H1 (cell line): ENCODE results near the gene AUH. TPM values are rescaled to one million over a fixed set of nuclear protein-coding genes. Genes with fewer than 3 reads are reported as not detected.

Source experiments
- CTCF ChIA-PET: fragments of 300-600 bp; sonication (Branson Sonifier 250); formaldehyde crosslinking; loops from one replicate; lab custom pipeline; 2021; ENCODE audit not compliant: partially characterized antibody; lab: Charles Lee
- POLR2A ChIA-PET: fragments of 300-600 bp; sonication (Branson Sonifier 250); formaldehyde crosslinking; loops from one replicate; lab custom pipeline; 2021; ENCODE audit warnings: inconsistent platforms; ENCODE audit not compliant: partially characterized antibody; lab: Charles Lee
- DNase-seq, 2 experiments: peaks; one replicate each; pipeline versions ENCODE4 v3.0.0 to v3.0.0-alpha.2; 2010 to 2022; ENCODE audit warnings: low spot score in 2 of 2, low read depth in 1 of 2, mixed read lengths in 1 of 2
- FAIRE-seq: peaks from 2 replicates; lab custom pipeline; 2011; peaks lifted over from hg19 to GRCh38; lab: Jason Lieb, UNC
- H2AFZ ChIP-seq: 2 replicates; pipeline ENCODE4 v1.8.1; 2012; ENCODE audit warnings: low read length, inconsistent platforms
- H2AK5ac ChIP-seq: 2 replicates; pipeline ENCODE4 v1.6.1; 2013; ENCODE audit warnings: low read depth, low read length
- H2BK120ac ChIP-seq: replicated peaks from 2 replicates; pipeline ENCODE3; 2013; ENCODE audit warnings: low read depth, low read length, inconsistent platforms
- H2BK12ac ChIP-seq: 2 replicates; pipeline ENCODE4 v1.6.1; 2013; ENCODE audit warnings: low read depth, low read length
- H2BK15ac ChIP-seq: 2 replicates; pipeline ENCODE4 v1.6.1; 2013; ENCODE audit warnings: low read length
- H2BK20ac ChIP-seq: 2 replicates; pipeline ENCODE4 v1.6.1; 2013; ENCODE audit warnings: low read length
- H2BK5ac ChIP-seq: 2 replicates; pipeline ENCODE4 v1.6.1; 2013; ENCODE audit warnings: low read depth, low read length
- H3K14ac ChIP-seq: 2 replicates; pipeline ENCODE4 v1.6.1; 2013; ENCODE audit warnings: inconsistent platforms; ENCODE audit not compliant: insufficient read length
- H3K18ac ChIP-seq: 2 replicates; pipeline ENCODE4 v1.6.1; 2013; ENCODE audit warnings: low read length; ENCODE audit errors: extremely low read depth
- H3K23ac ChIP-seq: 2 replicates; pipeline ENCODE4 v1.6.1; 2013; ENCODE audit warnings: inconsistent platforms; ENCODE audit not compliant: insufficient read length
- H3K23me2 ChIP-seq: 2 replicates; pipeline ENCODE4 v1.6.1; 2013; ENCODE audit warnings: low read depth, low read length
- H3K27ac ChIP-seq: 2 replicates; pipeline ENCODE4 v1.6.1; 2011; ENCODE audit warnings: low read depth, low read length, inconsistent platforms
- H3K27me3 ChIP-seq, 4 experiments: replicated peaks in 1 of 4; 1 replicate in 1 of 4; 2 replicates in 3 of 4; pipeline versions ENCODE4 v1.6.1 to v1.8.1; 2011 to 2013; ENCODE audit warnings: low read length in 3 of 4, mild to moderate bottlenecking in 3 of 4, inconsistent platforms in 2 of 4, mixed read lengths in 2 of 4, moderate library complexity in 1 of 4; ENCODE audit not compliant: control insufficient read depth in 3 of 4, insufficient read depth in 3 of 4; ENCODE audit errors: extremely low read depth in 1 of 4
- H3K36me3 ChIP-seq, 4 experiments: 2 replicates each; pipeline versions ENCODE4 v1.6.1 to v1.8.1; 2011 to 2013; ENCODE audit warnings: mild to moderate bottlenecking in 4 of 4, low read length in 3 of 4, moderate library complexity in 2 of 4, control low read depth in 1 of 4, inconsistent platforms in 1 of 4; ENCODE audit not compliant: insufficient read depth in 4 of 4, control insufficient read depth in 2 of 4
- H3K4ac ChIP-seq: replicated peaks from 2 replicates; pipeline ENCODE3; 2013; ENCODE audit warnings: low read length, low read depth, mixed read lengths, inconsistent platforms; ENCODE audit not compliant: insufficient read length
- H3K4me1 ChIP-seq, 4 experiments: replicated peaks in 1 of 4; 1 replicate in 1 of 4; 2 replicates in 3 of 4; pipeline versions ENCODE4 v1.6.1 to v1.8.1; 2011 to 2013; ENCODE audit warnings: low read length in 3 of 4, inconsistent platforms in 2 of 4, mixed read lengths in 1 of 4; ENCODE audit not compliant: insufficient read depth in 4 of 4, control insufficient read depth in 3 of 4
- H3K4me2 ChIP-seq, 2 experiments: 2 replicates each; pipeline versions ENCODE4 v1.6.1 to v1.8.1; 2011 to 2013; ENCODE audit warnings: low read depth in 2 of 2, low read length in 2 of 2, control low read depth in 1 of 2, inconsistent platforms in 1 of 2, mild to moderate bottlenecking in 1 of 2; ENCODE audit not compliant: insufficient read depth in 1 of 2
- H3K4me3 ChIP-seq, 4 experiments: fragments of 200-600, 300-600 bp in 1 of 4; sonication (generic), shearing (Covaris generic), sonication (Bioruptor Twin) in 1 of 4; 2 replicates each; pipeline versions ENCODE4 v1.5.1 to v1.8.1; 2011 to 2016; ENCODE audit warnings: low read length in 4 of 4, low read depth in 3 of 4, control low read depth in 2 of 4, inconsistent platforms in 2 of 4, mild to moderate bottlenecking in 2 of 4, mixed read lengths in 1 of 4, moderate library complexity in 1 of 4; ENCODE audit not compliant: insufficient read depth in 2 of 4; ENCODE audit errors: extremely low read depth in 1 of 4
- H3K56ac ChIP-seq: replicated peaks from 2 replicates; pipeline ENCODE3; 2013; ENCODE audit warnings: low read depth, mild to moderate bottlenecking, mixed read lengths, low read length, inconsistent platforms; ENCODE audit not compliant: insufficient read length
- H3K79me1 ChIP-seq: 2 replicates; pipeline ENCODE4 v1.6.1; 2013; ENCODE audit warnings: low read depth, low read length, control low read depth
- H3K79me2 ChIP-seq, 2 experiments: 2 replicates each; pipeline versions ENCODE4 v1.6.1 to v1.8.1; 2012 to 2013; ENCODE audit warnings: low read length in 2 of 2, mild to moderate bottlenecking in 2 of 2, inconsistent platforms in 1 of 2; ENCODE audit not compliant: insufficient read depth in 2 of 2, control insufficient read depth in 1 of 2
- H3K9ac ChIP-seq, 4 experiments: replicated peaks in 1 of 4; 1 replicate in 1 of 4; 2 replicates in 3 of 4; pipeline versions ENCODE4 v1.6.1 to v1.8.1; 2011 to 2013; ENCODE audit warnings: low read depth in 3 of 4, low read length in 3 of 4, control low read depth in 2 of 4, mild to moderate bottlenecking in 2 of 4, moderate library complexity in 2 of 4, inconsistent platforms in 1 of 4; ENCODE audit errors: extremely low read depth in 1 of 4
- H3K9me3 ChIP-seq, 2 experiments: 2 replicates each; pipeline versions ENCODE4 v1.6.1 to v1.8.1; 2012 to 2013; ENCODE audit warnings: mild to moderate bottlenecking in 2 of 2, moderate library complexity in 2 of 2, control low read depth in 1 of 2, inconsistent platforms in 1 of 2, low read depth in 1 of 2, low read length in 1 of 2, mixed read lengths in 1 of 2; ENCODE audit not compliant: insufficient read depth in 2 of 2
- H4K20me1 ChIP-seq, 2 experiments: replicated peaks in 1 of 2; 2 replicates each; pipeline versions ENCODE3 to v1.8.1; 2011 to 2013; ENCODE audit warnings: inconsistent platforms in 2 of 2, low read length in 2 of 2, mild to moderate bottlenecking in 1 of 2; ENCODE audit not compliant: insufficient read depth in 2 of 2, control insufficient read depth in 1 of 2
- H4K5ac ChIP-seq: 2 replicates; pipeline ENCODE4 v1.6.1; 2013; ENCODE audit warnings: low read length, low read depth, mixed read lengths, inconsistent platforms; ENCODE audit not compliant: insufficient read length
- H4K8ac ChIP-seq: 2 replicates; pipeline ENCODE4 v1.8.0; 2013; ENCODE audit warnings: mild to moderate bottlenecking, moderate library complexity, low read length, inconsistent platforms; ENCODE audit not compliant: insufficient read depth; ENCODE audit errors: extremely low read depth
- H4K91ac ChIP-seq: replicated peaks from 2 replicates; pipeline ENCODE3; 2013; ENCODE audit warnings: low read length, mixed read lengths, inconsistent platforms; ENCODE audit not compliant: insufficient read length
- EGR1 ChIP-seq: IDR thresholded peaks from 2 replicates; pipeline ENCODE4 v1.6.1; 2011; ENCODE audit warnings: low read depth, low read length, borderline replicate concordance
- GTF2F1 ChIP-seq: IDR thresholded peaks from 2 replicates; pipeline ENCODE4 v1.6.1; 2012; ENCODE audit warnings: low read depth, low read length, improper control_type of control experiment, borderline replicate concordance
- KDM1A ChIP-seq: fragments of 200-600, 300-600 bp; sonication (generic); IDR thresholded peaks from 2 replicates; pipeline ENCODE4 v1.7.1; 2016; ENCODE audit warnings: mild to moderate bottlenecking, low read length, borderline replicate concordance
- WGBS, 2 experiments: shearing (Covaris generic) in 1 of 2; methylation state at CpG; one replicate each; pipeline versions ENCODE4 v1.1.6 to v1.1.7; 2013 to 2015; ENCODE audit warnings: low lambda C conversion rate in 2 of 2, mixed read lengths in 2 of 2, inconsistent platforms in 1 of 2, low coverage in 1 of 2, missing lambda C conversion rate in 1 of 2; ENCODE audit not compliant: insufficient replicate concordance in 2 of 2, insufficient coverage in 1 of 2, insufficient read length in 1 of 2; ENCODE audit errors: extremely low coverage in 1 of 2, missing lambda C conversion rate in 1 of 2; 5-methylcytosine and 5-hydroxymethylcytosine counted together
- polyA plus RNA-seq, 7 experiments: library from polyadenylated mRNA; depleted of rRNA in 3 of 7; stranded (reverse) in 5 of 7; unstranded in 2 of 7; fragments of >200 nt in 5 of 7; fragments of 200-250 nt in 2 of 7; gene quantifications; 1 replicate in 5 of 7; 2 replicates in 1 of 7; 4 replicates in 1 of 7; pipeline versions ENCODE4 v1.2.1 to v1.2.3, GENCODE V29; 2011 to 2013; ENCODE audit warnings: missing spikeins in 2 of 7, mixed read lengths in 2 of 7
- total RNA-seq: library from RNA; stranded (reverse); fragmentation: NEBNext Ultra II Directional; extraction: Animal tissue kit (Norgen Biotek cat#: 25700); gene quantifications from 2 replicates; pipeline ENCODE4 v1.2.1, GENCODE V29; 2021

Gene AUH
- total and polyA plus RNA-seq, 2 of the 8 experiments (the other 6 are each of a cell fraction or from before 2014, with no cell fraction given) = 5.8 to 21.9 TPM

DNA sequence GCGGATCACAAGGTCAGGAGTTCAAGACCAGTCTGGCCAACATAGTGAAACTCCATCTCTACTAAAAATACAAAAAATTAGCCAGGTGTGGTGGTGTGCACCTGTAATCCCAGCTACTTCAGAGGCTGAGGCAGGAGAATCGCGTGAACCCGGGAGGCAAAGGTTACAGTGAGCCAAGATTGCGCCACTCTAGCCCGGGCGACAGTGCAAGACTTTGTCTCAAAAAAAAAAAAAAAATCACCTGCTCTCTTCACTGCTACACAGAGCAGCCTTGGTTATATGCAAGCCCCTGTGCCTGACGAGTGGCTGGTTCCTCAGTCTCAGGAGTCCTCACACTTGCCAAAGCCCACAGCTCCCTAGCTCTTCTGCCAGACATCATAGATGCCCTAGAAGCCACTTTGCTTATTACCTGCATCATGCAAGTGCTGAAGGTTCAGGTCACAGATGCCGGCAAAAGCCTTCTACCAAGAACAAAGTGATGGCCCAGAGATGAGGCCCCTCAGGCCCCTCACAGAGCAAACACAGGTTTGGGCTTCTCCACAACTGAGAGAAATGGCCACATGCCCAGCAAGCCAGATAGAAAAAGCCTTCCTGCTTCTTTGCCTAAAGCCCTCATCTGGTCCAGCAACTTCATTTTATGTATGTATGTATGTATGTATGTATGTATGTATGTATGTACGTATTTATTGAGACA is 176.4 kb downstream of the AUH start:
- H3K4me1 ChIP-seq = no peaks in the 10 kb centered on the region
- no peaks in the 10 kb centered on the region for H4K20me1 ChIP-seq
- no peak overlapping the region for H3K14ac ChIP-seq
- ChIA-PET POLR2A (no interaction called here), CTCF (interaction anchor here (1.0 to 1.1 kb wide), 2 partner anchors 150 to 270 kb away, joined by 3 read pairs; no protein-coding TSS in a partner anchor)
- H3K79me1 ChIP-seq = no peaks in the 10 kb centered on the region; the same call in 1 of the 2 replicates
- no peak overlapping the region for H2BK12ac ChIP-seq
- H4K8ac ChIP-seq = no peak overlapping the region
- H3K9me3 ChIP-seq = 0 out of 4 replicates have a peak, but pooled peaks cover 0 to 2% of the 10 kb centered on the region in 2 experiments
- no peak overlapping the region for H3K4ac ChIP-seq
- H4K91ac ChIP-seq = no peak overlapping the region
- H2BK20ac ChIP-seq = no peak overlapping the region
- no peak overlapping the region for H3K18ac ChIP-seq
- no peaks in the 10 kb centered on the region for H3K36me3 ChIP-seq
- FAIRE-seq (no peak), DNase-seq (peak in 1 of 2 experiments; percentile 16)
- no peak overlapping the region for H2BK120ac ChIP-seq
- H3K79me2 ChIP-seq = no peaks in the 10 kb centered on the region
- no peak overlapping the region for H2BK15ac ChIP-seq
- WGBS, 2 experiments = 88% methylated on average over 10 of the region's 10 CpGs; no CpG with 5 or more reads in 1 of the 2 experiments
- no peak overlapping the region for H3K56ac ChIP-seq
- H2AK5ac ChIP-seq = no peak overlapping the region
- H3K9ac ChIP-seq = no peak overlapping the region
- H3K4me3 ChIP-seq = no peak overlapping the region
- no peak overlapping the region for H3K4me2 ChIP-seq
- no peak overlapping the region for H3K27ac ChIP-seq
- no peak overlapping the region for H3K23ac ChIP-seq
- no peaks in the 10 kb centered on the region for H3K27me3 ChIP-seq
- H4K5ac ChIP-seq = no peak overlapping the region
- H2AFZ ChIP-seq = no peak overlapping the region
- no peak overlapping the region for H2BK5ac ChIP-seq
- no peaks in the 10 kb centered on the region for H3K23me2 ChIP-seq
- no peak for TF ChIP-seq KDM1A
- no peak for TF ChIP-seq EGR1
- no peak for TF ChIP-seq GTF2F1
